AG08396 (cell line): ENCODE results near the gene TRIM28.
A peak's percentile ranks its signal among the peaks of the same experiment; 100 is the strongest.
"Not testable (repeated sequence)": the region's sequence is repeated elsewhere in the genome, so short reads cannot be mapped to it uniquely, and the experiment has no call there.

Source experiments
- DNase-seq: peaks from one replicate; pipeline ENCODE4 v3.0.0; 2012; ENCODE audit warnings: low spot score, mixed read lengths

The TRIM28 gene

GRCh38 chr19:58561373-58562121 lies 17.7 kb downstream of the TRIM28 start:
- no peak for DNase-seq

DNA sequence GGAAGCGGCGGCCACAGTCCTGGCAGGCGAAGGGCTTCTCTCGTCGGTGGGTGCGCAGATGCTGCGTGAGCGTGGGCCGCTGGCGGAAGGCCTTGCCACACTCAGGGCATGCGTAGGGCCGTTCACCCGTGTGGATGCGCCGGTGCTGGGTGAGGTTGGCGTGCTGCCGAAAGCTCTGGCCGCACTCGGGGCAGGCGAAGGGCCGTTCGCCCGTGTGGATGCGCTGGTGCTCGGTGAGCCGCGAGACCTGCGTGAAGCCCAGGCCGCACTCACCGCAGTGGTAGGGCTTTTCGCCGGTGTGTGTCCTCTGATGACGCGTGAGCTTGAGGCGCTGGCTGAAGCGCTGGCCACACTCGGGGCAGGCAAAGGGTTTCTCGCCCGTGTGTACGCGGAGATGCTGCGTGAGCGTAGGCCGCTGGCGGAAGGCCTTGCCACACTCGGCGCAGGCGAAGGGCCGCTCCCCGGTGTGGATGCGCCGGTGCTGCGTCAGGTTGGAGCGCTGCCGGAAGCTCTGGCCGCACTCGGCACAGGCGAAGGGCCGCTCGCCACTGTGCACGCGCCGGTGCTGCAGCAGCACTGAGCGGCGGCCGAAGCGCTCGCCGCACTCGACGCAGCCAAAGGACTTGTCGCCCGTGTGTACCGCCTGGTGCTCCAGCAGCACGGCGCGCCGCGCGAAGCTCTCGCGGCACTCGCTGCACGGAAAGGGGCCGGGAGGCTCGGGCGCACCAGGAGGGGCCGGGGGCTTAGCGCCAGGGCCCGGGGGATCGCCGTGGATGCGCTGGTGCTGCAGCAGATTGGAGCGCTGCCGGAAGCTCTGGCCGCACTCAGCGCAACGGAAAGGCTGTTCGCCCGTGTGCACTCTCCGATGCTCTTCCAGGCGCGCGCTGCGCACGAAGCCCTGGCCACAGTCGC lies 18.5 kb downstream of the TRIM28 start:
- no peak for DNase-seq

GRCh38 chr19:58563034-58563573 lies 19.2 kb downstream of the TRIM28 start:
- no peak for DNase-seq

DNA sequence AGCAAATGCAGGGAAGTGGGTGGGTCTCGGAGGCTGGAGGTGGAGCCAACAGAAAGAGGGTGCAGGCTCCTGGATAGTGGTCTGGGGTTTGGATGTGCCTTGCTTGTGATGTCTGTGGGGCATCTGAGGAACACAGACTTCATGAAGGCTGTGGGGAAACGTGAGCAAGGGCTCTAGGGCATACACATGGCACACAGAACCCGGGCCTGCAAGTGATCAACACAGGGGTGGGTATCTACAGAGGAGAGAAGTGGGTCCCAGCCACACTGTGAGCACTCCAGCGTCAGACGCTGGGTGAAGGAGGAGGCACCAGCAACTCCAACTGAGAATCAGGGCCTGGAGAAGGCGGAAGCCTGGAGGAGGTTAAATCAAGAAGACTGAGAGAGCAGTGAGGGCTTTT lies 20.0 kb downstream of the TRIM28 start:
- DNase-seq, result no peak

- no peak for DNase-seq
Observed at GRCh38 chr19:58566989-58567388, 23.1 kb downstream of the TRIM28 start.

- no peak for DNase-seq
Observed at GRCh38 chr19:58568453-58569130, 24.7 kb downstream of the TRIM28 start.

- DNase-seq, result no peak
Observed at GRCh38 chr19:58569191-58569942, 25.5 kb downstream of the TRIM28 start.

DNA sequence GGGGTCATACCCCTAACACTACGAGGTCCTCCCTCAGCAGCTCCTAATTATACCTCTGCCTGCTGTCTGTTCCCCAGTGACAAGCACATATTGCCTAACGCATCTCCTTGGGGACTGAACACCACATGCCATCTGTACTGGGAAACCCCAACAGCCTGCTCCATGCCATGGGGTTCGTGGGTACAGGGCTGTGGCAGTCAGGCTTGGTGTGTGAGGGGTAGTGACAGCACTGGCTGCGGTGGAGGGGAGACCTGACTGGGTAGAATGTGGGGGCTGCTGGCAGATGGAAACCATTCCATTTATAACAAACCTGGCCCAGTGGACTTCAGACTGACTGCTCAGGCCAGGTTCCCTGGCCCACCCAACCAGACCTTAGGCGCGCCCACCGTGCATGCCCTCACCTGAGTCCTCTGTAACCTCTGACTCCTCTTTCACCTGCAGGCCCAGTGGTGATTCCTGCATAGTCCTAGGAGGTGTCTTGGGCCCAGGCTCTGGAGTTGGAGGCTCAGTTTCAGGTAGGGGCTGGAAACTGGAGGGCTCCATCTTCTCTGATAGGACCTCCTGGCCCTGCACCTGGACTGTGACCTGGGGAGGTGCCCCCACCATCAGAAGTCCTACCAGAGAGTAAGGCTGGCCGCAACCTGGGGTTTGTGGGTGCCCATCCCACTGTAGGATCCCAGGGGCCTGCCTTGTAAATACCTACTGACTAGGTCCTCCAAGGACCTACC lies 26.2 kb downstream of the TRIM28 start:
- no peak for DNase-seq

GRCh38 chr19:58570770-58571574 lies 27.1 kb downstream of the TRIM28 start:
- DNase-seq, result no peak

- DNase-seq, result no peak
Observed at GRCh38 chr19:58571575-58571947, 27.7 kb downstream of the TRIM28 start.

- no peak for DNase-seq
Observed at GRCh38 chr19:58572026-58572817, 28.4 kb downstream of the TRIM28 start.

DNA sequence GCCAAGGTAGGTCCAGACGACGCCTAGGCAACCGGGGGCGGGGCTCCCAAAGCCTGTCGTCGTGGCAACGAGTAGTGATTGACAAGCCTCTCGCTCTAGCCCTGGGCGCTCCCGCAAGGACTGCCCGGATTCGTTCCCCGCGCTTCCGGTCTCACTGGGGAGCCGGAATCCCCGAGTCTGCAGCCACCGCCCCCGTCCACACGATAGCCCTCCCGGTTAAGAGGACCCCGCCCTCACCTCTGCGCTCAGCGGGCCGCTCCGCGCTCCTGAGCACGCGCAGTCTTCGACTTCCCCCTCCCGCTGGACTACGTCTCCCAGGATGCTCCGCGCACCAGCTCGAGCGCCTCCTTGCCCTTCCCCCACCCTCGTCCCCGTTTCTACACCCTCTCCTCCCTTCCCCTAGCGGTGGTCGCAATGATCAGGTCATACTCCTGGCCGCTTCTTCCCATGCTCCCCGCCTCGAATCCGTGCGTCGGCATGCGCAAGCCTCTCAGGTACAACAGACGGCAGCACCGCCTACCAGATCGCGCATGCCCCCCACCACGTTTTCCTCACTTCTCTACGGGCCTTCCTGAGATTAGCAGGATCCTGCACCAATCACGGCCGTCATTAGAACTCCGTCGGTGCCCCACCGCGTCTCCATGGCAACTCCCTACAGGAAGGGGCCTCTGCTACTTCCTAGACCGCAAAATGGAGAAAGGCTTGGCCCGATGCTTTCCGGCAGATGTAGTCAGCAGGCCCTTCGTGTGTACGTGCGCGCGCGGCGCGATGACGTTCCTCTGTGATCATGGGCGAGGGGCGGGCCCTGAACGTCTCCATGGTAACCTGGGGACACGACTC lies 29.2 kb downstream of the TRIM28 start, which contains the start of gene MZF1:
Gene MZF1, minus strand, starts transcription at position 518 of the 840 bp plus-strand sequence. CDS start 1,946 bp downstream, outside the sequence.
- peak; percentile 98 for DNase-seq

- no peak for DNase-seq
Observed at GRCh38 chr19:58573658-58574164, 29.8 kb downstream of the TRIM28 start.

GRCh38 chr19:58575183-58576041 lies 31.5 kb downstream of the TRIM28 start:
- peak; percentile 88 for DNase-seq

GRCh38 chr19:58577581-58577980 lies 33.7 kb downstream of the TRIM28 start:
- not testable (repeated sequence) for DNase-seq

GRCh38 chr19:58578012-58578925 lies 34.4 kb downstream of the TRIM28 start:
- DNase-seq, result no peak
